Lower leg skin (tissue), 4 donors: Measurements from ENCODE around the gene R3HDM2. TPM values are rescaled to one million over a fixed set of nuclear protein-coding genes. Genes with fewer than 3 reads are reported as not detected.

Source experiments
- DNase-seq, 2 donors: peaks; one replicate each; pipeline ENCODE4 v3.0.0-alpha.2; 2019; ENCODE audit warnings: low spot score in 2 of 2
- H3K4me3 ChIP-seq: fragments of 200-600 bp; sonication (generic); 2 replicates; pipeline ENCODE4 v1.5.1; 2017; ENCODE audit warnings: mild to moderate bottlenecking, low read depth; ENCODE audit not compliant: poor library complexity, severe bottlenecking
- POLR2A ChIP-seq, 2 donors: fragments of 450-650 bp; IDR thresholded peaks; one replicate each; pipeline ENCODE4 v1.6.1; 2016 to 2017; ENCODE audit warnings: antibody characterized with exemption in 2 of 2, mild to moderate bottlenecking in 1 of 2, moderate library complexity in 1 of 2
- WGBS, 2 donors: methylation state at CpG; one replicate each; pipeline ENCODE4 v1.1.5; 2018; 5-methylcytosine and 5-hydroxymethylcytosine counted together
- intact Hi-C: fragments of 100-400 bp; cut with DNase I; formaldehyde crosslinking; loops from one replicate; pipeline ENCODE4 v1.15.0; 2023; ENCODE audit warnings: low total_unique reads
- total RNA-seq, 4 donors: library from RNA; depleted of rRNA; stranded (reverse); fragments of >200 nt; gene quantifications; one replicate each; pipeline ENCODE4 v1.1.0, GENCODE V29; 2016
- TF ChIP-seq, protein P1 (sequence below), 3 donors: fragments of 450-650 bp; IDR thresholded peaks; one replicate each; pipeline ENCODE4 v1.5.1; 2016; ENCODE audit warnings: antibody characterized with exemption in 3 of 3, mild to moderate bottlenecking in 3 of 3, moderate library complexity in 2 of 3

Gene R3HDM2
- total RNA-seq, 4 donors from 2014 or later = 37.2 to 64.6 (median 54.3) TPM

DNA sequence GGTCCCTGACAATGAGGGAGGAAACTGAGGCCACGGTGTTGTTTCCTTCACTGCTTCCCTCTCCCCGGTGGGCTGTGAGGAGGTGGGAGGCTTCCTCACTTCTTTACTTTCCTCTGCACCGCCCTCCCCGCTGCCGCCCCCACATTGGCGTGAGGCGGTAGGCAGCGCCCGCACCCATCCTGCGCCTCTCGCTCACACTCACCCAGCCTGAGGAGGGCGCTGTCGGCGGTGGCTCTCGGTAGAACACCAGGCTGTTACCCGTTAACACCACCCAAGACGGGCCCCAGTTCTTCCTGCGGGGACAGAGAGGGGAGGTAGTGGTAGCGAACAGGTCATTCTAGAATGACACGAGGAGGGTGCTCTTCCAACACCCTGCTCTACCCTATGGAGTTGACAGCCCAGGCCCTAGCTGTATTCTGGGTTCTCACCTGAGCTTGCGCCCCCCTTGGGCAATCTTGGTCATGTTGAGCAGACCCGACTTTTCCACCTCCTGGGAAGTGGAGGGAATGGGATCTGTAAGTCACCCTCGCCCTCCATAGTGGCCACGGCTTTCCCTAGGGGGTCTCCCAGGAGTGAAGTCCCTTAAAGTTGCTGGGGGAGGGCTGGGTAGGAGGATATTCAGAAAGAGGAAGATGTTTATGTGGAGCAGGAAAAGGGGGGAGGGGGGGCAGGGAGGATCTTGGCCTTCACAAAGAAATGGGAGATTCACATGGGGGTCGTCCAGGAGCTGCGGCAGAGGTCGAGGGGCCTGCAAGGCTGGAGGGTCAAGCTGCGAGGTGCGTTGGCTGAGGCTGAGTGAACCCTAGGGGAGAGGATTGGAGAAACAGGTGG is 45.5 kb upstream of the R3HDM2 start:
- 25 to 27% methylated on average over 29 of the region's 29 CpGs for WGBS, 2 donors
- H3K4me3 ChIP-seq = no peak overlapping the region
- DNase-seq = no peak
- intact Hi-C loops = no loop called here
- no peak for TF ChIP-seq POLR2A (IDR thresholded peaks at IDR 0.05)
- TF ChIP-seq, protein P1, sequence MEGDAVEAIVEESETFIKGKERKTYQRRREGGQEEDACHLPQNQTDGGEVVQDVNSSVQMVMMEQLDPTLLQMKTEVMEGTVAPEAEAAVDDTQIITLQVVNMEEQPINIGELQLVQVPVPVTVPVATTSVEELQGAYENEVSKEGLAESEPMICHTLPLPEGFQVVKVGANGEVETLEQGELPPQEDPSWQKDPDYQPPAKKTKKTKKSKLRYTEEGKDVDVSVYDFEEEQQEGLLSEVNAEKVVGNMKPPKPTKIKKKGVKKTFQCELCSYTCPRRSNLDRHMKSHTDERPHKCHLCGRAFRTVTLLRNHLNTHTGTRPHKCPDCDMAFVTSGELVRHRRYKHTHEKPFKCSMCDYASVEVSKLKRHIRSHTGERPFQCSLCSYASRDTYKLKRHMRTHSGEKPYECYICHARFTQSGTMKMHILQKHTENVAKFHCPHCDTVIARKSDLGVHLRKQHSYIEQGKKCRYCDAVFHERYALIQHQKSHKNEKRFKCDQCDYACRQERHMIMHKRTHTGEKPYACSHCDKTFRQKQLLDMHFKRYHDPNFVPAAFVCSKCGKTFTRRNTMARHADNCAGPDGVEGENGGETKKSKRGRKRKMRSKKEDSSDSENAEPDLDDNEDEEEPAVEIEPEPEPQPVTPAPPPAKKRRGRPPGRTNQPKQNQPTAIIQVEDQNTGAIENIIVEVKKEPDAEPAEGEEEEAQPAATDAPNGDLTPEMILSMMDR (IDR thresholded peaks at IDR 0.05) = no peak

DNA sequence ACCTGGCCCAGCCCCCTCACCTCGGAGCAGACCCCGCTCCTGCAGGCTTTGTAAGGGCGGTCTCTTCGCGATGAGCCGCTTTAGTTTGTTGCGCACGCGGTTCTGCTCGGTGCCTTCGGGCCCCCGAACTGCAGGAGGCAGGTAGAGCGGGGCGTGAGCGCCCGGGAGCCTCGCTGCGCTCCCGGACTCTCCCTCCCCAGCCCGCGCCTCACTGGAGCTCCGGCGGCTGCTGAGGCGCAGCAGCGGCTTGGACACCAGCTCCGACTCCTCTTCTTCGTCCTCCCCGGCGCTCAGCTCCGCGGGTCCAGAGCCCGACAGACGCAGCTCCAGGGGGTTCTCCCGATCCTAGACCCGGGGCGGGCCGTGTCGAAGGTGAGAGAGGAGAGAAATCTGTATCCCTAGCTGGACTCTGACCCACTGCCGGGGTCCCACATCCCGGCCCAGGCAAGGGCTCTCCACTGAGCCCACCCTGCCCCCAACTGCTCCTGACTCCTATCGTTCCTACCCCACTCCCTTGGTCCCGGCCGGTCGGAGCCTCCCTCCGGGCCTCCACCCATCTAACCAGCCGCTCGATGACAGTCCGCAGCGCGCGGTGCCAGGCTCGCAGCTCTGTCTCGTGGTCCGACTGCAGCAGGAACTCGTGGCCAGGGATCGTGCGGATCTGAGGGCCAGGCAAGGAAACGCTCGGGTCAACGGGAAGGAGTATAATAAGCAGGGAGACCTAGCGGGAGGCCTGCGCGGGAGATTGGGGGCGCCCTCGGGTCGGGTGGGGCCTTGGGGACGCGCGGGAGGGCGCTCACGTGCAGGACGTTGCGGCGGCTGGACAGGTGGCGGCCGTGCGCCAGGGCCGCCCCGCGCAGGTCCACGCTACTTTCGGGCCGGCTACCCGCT is 44.7 kb upstream of the R3HDM2 start:
- no peak for DNase-seq
- intact Hi-C loops = no loop called here
- TF ChIP-seq POLR2A (IDR thresholded peaks at IDR 0.05) = no peak
- TF ChIP-seq, protein P1 (IDR thresholded peaks at IDR 0.05) = no peak
- H3K4me3 ChIP-seq = no peak overlapping the region
- 7 to 10% methylated on average over 61 to 77 of the region's 84 CpGs for WGBS, 2 donors

DNA sequence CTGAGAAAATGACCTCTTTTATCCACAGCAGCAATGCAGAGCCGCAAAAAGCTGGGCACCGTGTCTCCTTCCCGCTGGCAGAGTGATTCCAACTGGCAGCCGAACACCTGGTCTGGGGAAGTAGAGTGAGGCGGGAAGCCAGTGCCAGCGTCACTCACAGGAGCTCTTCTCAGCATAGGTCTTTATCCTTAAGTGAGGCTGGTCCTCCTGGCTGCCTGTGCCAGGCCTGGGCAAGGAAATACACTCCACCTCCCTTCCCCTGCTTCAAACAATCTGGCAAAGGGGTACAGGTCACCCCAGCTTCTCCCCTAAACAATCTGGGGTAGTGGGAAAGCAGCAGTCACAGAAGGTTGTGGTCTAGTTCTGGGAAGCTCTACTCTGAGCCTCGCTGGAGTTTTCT is 44.0 kb upstream of the R3HDM2 start:
- no peak overlapping the region for H3K4me3 ChIP-seq
- TF ChIP-seq, protein P1 (IDR thresholded peaks at IDR 0.05) = no peak
- TF ChIP-seq POLR2A (IDR thresholded peaks at IDR 0.05) = no peak
- intact Hi-C loops = no loop called here
- DNase-seq = no peak
- WGBS, 2 donors = 33 to 63% methylated on average over 7 of the region's 7 CpGs

DNA sequence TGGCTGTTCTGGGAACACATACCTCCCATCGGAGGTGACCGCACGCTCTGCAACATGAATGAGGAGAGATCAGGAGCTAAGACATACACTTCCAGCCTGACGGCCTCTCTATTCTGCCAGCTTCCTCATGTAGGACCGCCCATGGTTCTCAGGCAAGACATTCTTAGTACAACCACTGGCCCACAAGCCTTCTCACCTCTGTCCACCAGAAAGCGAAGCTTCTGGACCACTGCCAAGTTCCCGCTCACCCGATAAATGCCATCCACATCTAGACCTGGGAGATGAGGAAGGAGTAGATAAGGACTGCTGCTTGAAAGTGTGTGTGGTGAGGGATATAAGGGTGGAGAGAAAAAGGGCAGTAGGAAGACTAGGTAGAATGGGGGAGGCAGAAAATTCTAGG is 43.6 kb upstream of the R3HDM2 start:
- no peak overlapping the region for H3K4me3 ChIP-seq
- intact Hi-C loops = no loop called here
- no peak for DNase-seq
- 79 to 81% methylated on average over 8 of the region's 8 CpGs for WGBS, 2 donors
- TF ChIP-seq, protein P1 (IDR thresholded peaks at IDR 0.05) = no peak
- TF ChIP-seq POLR2A (IDR thresholded peaks at IDR 0.05) = no peak

DNA sequence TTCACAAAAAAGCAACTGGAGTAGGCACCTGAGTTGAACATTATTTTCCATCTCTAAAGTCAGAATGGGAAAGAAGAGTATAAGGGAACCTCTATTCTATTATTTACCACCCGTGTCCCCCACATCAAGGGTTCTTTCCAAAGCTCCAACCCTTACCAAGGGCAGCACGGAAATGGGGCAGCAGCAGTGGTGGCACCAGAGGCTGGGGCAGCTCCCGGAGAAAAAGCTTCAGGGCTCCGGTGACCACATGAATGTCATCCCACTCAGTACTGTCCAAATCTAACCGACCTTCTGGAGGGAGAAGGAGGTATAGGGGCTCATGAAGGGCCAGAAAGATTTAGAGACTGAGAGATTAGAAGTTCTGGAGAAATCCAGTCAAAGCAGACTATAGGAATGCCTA is 43.0 kb upstream of the R3HDM2 start:
- intact Hi-C loops = no loop called here
- DNase-seq = no peak
- TF ChIP-seq, protein P1 (IDR thresholded peaks at IDR 0.05) = no peak
- TF ChIP-seq POLR2A (IDR thresholded peaks at IDR 0.05) = no peak
- 87 to 89% methylated on average over 5 of the region's 5 CpGs for WGBS, 2 donors
- H3K4me3 ChIP-seq = no peak overlapping the region
